Keratinocyte (primary cell): ENCODE data around the gene CDH6. TPM values are rescaled to one million over a fixed set of nuclear protein-coding genes. Genes with fewer than 3 reads are reported as not detected.

Experiments used
- DNase-seq: peaks from one replicate; pipeline ENCODE4 v3.0.0-alpha.2; 2011; ENCODE audit warnings: low read depth, missing footprints, low spot score
- FAIRE-seq: peaks from 2 replicates; lab custom pipeline; 2011; peaks lifted over from hg19 to GRCh38; lab: Jason Lieb, UNC
- H2AFZ ChIP-seq: 2 replicates; pipeline ENCODE4 v1.6.0; 2012; ENCODE audit warnings: low read length, control low read depth, inconsistent platforms; ENCODE audit not compliant: control insufficient read depth
- H3K27ac ChIP-seq: 2 replicates; pipeline ENCODE4 v1.5.1; 2011; ENCODE audit warnings: low read length; ENCODE audit not compliant: control insufficient read depth, insufficient read depth
- H3K27me3 ChIP-seq: 3 replicates; pipeline ENCODE4 v1.6.0; 2011; ENCODE audit warnings: low read length; ENCODE audit not compliant: control insufficient read depth, insufficient read depth; ENCODE audit errors: extremely low read depth
- H3K36me3 ChIP-seq, 2 experiments: 2 replicates in 1 of 2; 3 replicates in 1 of 2; pipeline ENCODE4 v1.5.1; 2011; ENCODE audit warnings: low read length in 2 of 2, mild to moderate bottlenecking in 1 of 2; ENCODE audit not compliant: control insufficient read depth in 2 of 2, insufficient read depth in 2 of 2; ENCODE audit errors: extremely low read depth in 1 of 2
- H3K4me1 ChIP-seq: 3 replicates; pipeline ENCODE4 v1.5.1; 2011; ENCODE audit warnings: low read length; ENCODE audit not compliant: control insufficient read depth, insufficient read depth; ENCODE audit errors: extremely low read depth
- H3K4me2 ChIP-seq: 3 replicates; pipeline ENCODE4 v1.6.0; 2011; ENCODE audit warnings: low read depth, low read length; ENCODE audit not compliant: control insufficient read depth, insufficient read depth; ENCODE audit errors: extremely low read depth
- H3K4me3 ChIP-seq, 3 experiments: fragments of 200-600 bp in 1 of 3; sonication (generic) in 1 of 3; 2 replicates in 2 of 3; 3 replicates in 1 of 3; pipeline ENCODE4 v1.5.1; 2011 to 2016; ENCODE audit warnings: low read length in 3 of 3, mild to moderate bottlenecking in 3 of 3, control low read depth in 2 of 3, inconsistent platforms in 1 of 3, low read depth in 1 of 3, mixed read lengths in 1 of 3, mixed run types in 1 of 3, moderate library complexity in 1 of 3; ENCODE audit not compliant: control insufficient read depth in 2 of 3, insufficient read depth in 2 of 3; ENCODE audit errors: extremely low read depth in 1 of 3
- H3K79me2 ChIP-seq: 2 replicates; pipeline ENCODE4 v1.6.0; 2012; ENCODE audit warnings: low read length; ENCODE audit not compliant: control insufficient read depth, insufficient read depth
- H3K9ac ChIP-seq: 3 replicates; pipeline ENCODE4 v1.6.0; 2011; ENCODE audit warnings: low read length; ENCODE audit not compliant: control insufficient read depth, insufficient read depth; ENCODE audit errors: extremely low read depth
- H3K9me1 ChIP-seq: 3 replicates; pipeline ENCODE4 v1.6.0; 2011; ENCODE audit warnings: low read length; ENCODE audit not compliant: control insufficient read depth, insufficient read depth; ENCODE audit errors: extremely low read depth
- H3K9me3 ChIP-seq: 2 replicates; pipeline ENCODE4 v1.5.1; 2012; ENCODE audit warnings: low read depth, low read length; ENCODE audit not compliant: control insufficient read depth
- H4K20me1 ChIP-seq: 3 replicates; pipeline ENCODE4 v1.6.0; 2011; ENCODE audit warnings: low read length; ENCODE audit not compliant: control insufficient read depth, insufficient read depth; ENCODE audit errors: extremely low read depth
- EZH2 ChIP-seq: IDR thresholded peaks from one replicate; pipeline ENCODE4 v1.6.1; 2012; ENCODE audit warnings: inconsistent platforms, mild to moderate bottlenecking, low read length, moderate library complexity
- dilution Hi-C: fragments of 300-500 bp; cut with MboI; formaldehyde crosslinking; loops from one replicate; pipeline ENCODE4 v1.7.0; 2020; ENCODE audit warnings: low sequenced_read_pairs; ENCODE audit not compliant: extremely low pct_ligation_motif_present
- polyA plus RNA-seq, 5 experiments: library from polyadenylated mRNA; depleted of rRNA in 3 of 5; stranded (reverse) in 3 of 5; stranded (forward) in 1 of 5; unstranded in 1 of 5; fragments of >200 nt; gene quantifications; 1 replicate in 1 of 5; 2 replicates in 3 of 5; 3 replicates in 1 of 5; pipeline versions ENCODE4 v1.2.1 to v1.2.3, GENCODE V29; 2011 to 2012; ENCODE audit warnings: missing spikeins in 2 of 5, low read depth in 1 of 5, low replicate concordance in 1 of 5
- TF ChIP-seq, protein P1 (sequence below), 3 experiments: IDR thresholded peaks in 1 of 3; conservative IDR thresholded peaks in 1 of 3; optimal IDR thresholded peaks in 1 of 3; 2 replicates in 2 of 3; 3 replicates in 1 of 3; pipeline versions ENCODE3 to v1.5.1; 2011; ENCODE audit warnings: low read length in 3 of 3, mild to moderate bottlenecking in 3 of 3, moderate library complexity in 2 of 3, control low read depth in 1 of 3, inconsistent platforms in 1 of 3; ENCODE audit not compliant: insufficient read depth in 2 of 3; ENCODE audit errors: extremely low read depth in 1 of 3

Gene CDH6
- polyA plus RNA-seq, 1 donor (not counting 4 experiments of a cell fraction or from before 2014, with no cell fraction given), result not detected

DNA sequence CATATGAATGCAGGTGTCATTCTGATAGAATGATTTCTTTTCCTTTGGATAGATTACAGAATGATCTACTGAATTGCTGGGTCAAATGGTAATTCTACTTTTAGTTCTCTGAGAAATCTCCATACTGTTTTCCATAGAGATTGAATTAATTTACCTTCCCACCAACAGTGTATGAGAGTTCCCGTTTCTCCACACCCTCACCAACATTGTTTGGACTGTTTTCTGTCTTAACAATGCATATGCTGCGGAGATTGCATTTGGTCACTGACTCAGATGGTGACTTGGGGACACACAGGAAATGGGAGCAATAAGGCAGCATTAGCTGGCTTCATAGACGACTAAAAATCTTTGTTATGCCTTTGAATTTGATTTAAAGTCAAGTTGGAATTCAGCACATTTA is 95.9 kb downstream of the CDH6 start:
- dilution Hi-C loops, result no loop called here
- Histone ChIP-seq H3K36me3 (no peaks in the 10 kb centered on the region), H3K4me3 (no peak overlapping the region)

DNA sequence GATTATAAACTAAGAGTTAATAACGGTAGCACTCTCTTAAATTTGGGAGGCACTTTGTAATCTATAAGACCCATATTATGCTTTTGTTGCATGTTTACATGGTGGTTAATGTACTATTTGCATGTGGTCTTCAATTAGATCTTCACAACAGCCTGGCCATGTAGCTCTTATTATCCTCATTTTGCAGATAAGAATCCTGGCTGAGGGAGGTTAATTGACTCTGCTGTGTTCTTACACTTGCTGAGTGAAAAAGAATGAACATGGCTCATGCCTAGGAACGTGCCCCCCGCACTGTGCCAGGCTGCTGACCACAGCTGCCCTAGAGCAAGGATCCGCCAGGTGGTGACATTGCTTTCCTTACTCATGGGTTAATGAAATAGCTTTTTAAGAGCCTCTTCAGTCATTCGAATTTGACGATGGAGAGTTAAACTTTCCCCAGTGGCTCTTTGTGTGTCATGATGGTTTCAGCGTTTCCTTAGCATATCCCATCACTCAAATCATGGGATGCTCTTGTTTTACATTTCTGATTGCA is 97.9 kb downstream of the CDH6 start:
- H3K9me1 ChIP-seq, result no peaks in the 10 kb centered on the region
- no peaks in the 10 kb centered on the region for H3K4me1 ChIP-seq
- no peak overlapping the region for H3K9ac ChIP-seq
- no peaks in the 10 kb centered on the region for H4K20me1 ChIP-seq
- H3K4me3 ChIP-seq, result no peak overlapping the region
- FAIRE-seq, result no peak
- H3K79me2 ChIP-seq, result no peaks in the 10 kb centered on the region
- no peaks in the 10 kb centered on the region for H3K9me3 ChIP-seq
- no peak overlapping the region for H3K27ac ChIP-seq
- H3K36me3 ChIP-seq, result no peaks in the 10 kb centered on the region
- no peak overlapping the region for H3K4me2 ChIP-seq
- H2AFZ ChIP-seq, result no peak overlapping the region
- no peaks in the 10 kb centered on the region for H3K27me3 ChIP-seq
- no peak for DNase-seq
- dilution Hi-C loops, result no loop called here
- TF ChIP-seq, protein P1, sequence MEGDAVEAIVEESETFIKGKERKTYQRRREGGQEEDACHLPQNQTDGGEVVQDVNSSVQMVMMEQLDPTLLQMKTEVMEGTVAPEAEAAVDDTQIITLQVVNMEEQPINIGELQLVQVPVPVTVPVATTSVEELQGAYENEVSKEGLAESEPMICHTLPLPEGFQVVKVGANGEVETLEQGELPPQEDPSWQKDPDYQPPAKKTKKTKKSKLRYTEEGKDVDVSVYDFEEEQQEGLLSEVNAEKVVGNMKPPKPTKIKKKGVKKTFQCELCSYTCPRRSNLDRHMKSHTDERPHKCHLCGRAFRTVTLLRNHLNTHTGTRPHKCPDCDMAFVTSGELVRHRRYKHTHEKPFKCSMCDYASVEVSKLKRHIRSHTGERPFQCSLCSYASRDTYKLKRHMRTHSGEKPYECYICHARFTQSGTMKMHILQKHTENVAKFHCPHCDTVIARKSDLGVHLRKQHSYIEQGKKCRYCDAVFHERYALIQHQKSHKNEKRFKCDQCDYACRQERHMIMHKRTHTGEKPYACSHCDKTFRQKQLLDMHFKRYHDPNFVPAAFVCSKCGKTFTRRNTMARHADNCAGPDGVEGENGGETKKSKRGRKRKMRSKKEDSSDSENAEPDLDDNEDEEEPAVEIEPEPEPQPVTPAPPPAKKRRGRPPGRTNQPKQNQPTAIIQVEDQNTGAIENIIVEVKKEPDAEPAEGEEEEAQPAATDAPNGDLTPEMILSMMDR (optimal IDR thresholded peaks at IDR 0.05 in 1 of 3, IDR thresholded peaks at IDR 0.05 in 1 of 3, conservative IDR thresholded peaks at IDR 0.05 in 1 of 3; ENCODE audit: extremely low read depth in 1 of 3, insufficient read depth in 2 of 3, low read length in 3 of 3), result no peak
- TF ChIP-seq EZH2, result no peak

More for the DNA sequence above, 95.9 kb downstream of the CDH6 start:
- no peak overlapping the region for H3K9ac ChIP-seq
- H3K9me3 ChIP-seq, result no peaks in the 10 kb centered on the region
- no peaks in the 10 kb centered on the region for H3K27me3 ChIP-seq
- H2AFZ ChIP-seq, result no peak overlapping the region
- no peak overlapping the region for H3K27ac ChIP-seq
- no peaks in the 10 kb centered on the region for H3K4me1 ChIP-seq
- no peak overlapping the region for H3K4me2 ChIP-seq
- TF ChIP-seq EZH2, result no peak
- TF ChIP-seq, protein P1 (optimal IDR thresholded peaks at IDR 0.05 in 1 of 3, IDR thresholded peaks at IDR 0.05 in 1 of 3, conservative IDR thresholded peaks at IDR 0.05 in 1 of 3; ENCODE audit: extremely low read depth in 1 of 3, insufficient read depth in 2 of 3, low read length in 3 of 3), result no peak
- DNase-seq (no peak), FAIRE-seq (no peak)
- H3K79me2 ChIP-seq, result no peaks in the 10 kb centered on the region
- H4K20me1 ChIP-seq, result no peaks in the 10 kb centered on the region
- H3K9me1 ChIP-seq, result no peaks in the 10 kb centered on the region
